Kidney tubule cell (primary cell): ENCODE data around the gene HSFX3.
"Not testable (repeated sequence)": the region's sequence is repeated elsewhere in the genome, so short reads cannot be mapped to it uniquely, and the experiment has no call there.

Experiments
- DNase-seq: peaks from one replicate; pipeline ENCODE4 v3.0.0-alpha.2; 2018; ENCODE audit warnings: low spot score

HSFX3 gene

DNA sequence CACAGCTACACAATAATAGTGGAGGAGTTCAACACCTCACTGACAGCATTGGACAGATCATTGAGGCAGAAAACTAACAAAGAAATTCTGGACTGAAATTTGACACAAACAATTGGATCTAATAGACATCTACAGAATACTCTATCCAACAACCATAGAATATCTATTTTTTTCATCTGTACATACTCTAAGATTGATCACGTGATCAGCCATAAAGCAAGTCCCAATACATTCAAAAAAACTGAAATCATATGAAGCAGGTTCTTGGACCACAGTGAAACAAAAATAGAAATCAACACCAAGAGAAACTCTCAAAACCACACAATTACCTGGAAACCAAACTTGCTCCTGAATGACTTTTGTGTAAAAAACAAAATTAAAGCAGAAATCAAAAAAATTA, 32.4 kb downstream of the HSFX3 start:
- DNase-seq = no peak

DNA sequence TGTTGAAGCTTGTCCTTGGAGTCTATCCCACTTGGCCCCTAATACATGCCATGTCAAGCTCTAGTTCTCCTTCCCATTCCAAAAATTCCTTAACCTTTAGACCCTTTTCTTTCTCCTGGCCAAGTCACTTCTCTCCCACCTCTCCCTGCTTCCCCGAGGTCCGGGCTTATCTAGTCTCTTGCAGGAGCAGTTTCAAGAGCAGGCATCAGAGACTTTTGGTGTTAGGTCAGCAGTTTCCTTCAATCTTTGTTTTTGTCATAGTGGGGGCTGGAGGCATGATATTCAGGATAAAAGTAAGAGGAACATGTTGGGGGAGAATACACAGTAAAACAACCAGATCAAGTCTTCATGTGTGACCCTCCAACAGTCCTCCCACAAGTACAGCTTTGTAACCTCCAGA, 33.1 kb downstream of the HSFX3 start:
- DNase-seq = no peak

DNA sequence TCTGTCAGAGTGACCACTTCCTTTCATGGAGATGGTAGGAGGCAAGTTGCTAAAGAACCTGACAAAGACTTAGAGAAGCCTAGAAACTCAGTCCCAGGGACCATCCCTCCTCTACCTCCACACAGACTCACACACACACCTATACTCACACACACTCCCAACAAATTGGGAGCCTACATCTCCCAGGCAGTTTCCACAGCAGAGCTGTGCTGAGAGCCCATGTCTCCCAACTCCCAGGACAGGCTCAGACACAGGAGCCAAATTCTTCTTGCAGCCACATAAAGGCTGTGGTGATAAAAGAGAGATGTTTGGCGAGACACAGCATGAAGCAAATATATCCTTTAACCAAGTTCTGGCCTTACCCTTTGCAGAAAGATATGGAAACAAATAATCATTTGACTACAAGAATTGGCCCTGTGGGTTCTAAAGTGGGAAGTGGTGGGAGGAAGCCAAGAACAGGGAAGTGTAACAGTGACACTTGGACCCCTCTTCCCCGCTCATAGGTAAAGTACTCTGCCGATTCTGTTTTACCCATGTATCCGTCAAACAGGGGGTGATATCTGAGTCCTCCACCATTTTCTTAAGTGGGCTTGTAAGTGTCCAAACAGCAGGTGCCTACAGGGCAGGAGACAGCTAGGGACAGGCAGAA, 33.6 kb downstream of the HSFX3 start:
- DNase-seq = no peak

DNA sequence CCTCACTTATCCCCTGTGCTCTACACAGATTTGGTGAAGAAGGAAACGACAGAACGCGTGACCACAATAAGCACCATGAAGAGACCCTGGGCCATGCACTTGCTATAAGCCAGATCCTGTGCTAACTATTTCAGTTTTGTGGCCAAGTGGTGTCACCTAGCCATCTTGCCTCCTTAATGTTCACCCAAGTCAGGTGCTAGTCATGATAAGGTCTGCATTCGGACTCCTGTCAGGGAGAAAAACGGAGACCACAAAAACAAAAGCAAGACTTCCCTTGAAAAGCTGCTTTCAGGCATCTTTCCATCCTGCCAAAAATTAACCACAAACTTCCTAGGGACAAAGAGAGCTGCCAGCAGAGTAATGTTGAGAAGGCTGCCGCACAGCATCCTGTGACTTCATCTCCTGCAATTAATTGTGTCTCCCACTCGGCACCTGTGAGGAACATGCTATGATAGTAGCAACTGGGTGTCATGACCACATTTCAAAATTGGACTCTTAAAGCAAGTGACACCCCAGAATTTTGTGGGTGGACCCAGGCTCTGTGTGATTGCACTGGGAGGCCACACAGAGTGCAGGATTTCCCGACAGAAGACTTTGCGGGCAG, 35.8 kb downstream of the HSFX3 start:
- no peak for DNase-seq

DNA sequence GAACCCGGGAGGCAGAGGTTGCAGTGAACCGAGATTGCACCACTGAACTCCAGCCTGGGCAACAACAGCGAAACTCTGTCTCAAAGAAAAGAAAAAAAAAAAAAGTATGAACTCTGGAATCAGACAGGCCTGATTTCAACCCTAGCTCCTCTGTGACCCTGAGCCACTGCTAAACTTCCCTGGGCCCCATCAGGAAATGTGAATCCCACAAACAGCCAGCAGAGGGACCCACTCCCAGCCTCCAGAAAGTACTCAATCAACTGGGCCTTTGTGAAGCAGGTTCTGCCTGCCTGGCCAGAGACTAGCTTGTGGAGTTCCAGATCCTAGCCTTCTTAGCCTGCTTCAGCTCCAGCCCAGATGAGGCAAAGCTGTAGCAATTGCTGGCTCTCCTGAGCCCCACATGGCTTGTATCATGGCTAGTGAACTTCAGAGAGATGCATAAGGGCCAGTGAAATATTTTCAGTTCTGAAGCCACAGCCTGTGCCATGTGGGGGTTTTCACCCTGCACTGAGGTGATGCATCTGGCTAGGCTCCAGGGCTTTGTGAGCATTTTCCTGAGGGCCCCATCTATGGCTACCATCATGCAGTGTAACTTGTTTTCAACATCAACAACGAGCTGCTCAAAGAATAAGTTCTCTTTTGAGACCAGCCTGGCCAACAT, 37.4 kb downstream of the HSFX3 start:
- peak; percentile 63 for DNase-seq

DNA sequence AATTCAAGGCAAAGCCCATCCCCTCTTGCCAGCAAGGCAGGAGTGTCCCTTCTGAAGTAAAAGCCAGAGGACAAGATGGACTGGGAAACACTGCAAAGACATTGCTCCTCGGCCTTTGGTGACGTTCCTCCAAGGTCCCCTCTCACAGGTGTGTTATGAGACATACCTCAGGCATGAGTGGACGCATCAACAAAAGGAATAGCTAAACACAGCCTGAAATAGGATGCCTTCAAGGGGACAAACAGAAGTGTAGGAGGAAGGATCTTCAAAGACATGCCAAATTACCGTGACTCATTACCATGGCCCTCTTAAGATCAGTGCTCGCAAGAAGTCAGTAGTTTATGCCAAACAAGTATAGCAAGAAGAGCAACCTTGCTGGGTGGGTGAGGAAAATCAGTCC, 38.6 kb downstream of the HSFX3 start:
- DNase-seq = peak; percentile 71

DNA sequence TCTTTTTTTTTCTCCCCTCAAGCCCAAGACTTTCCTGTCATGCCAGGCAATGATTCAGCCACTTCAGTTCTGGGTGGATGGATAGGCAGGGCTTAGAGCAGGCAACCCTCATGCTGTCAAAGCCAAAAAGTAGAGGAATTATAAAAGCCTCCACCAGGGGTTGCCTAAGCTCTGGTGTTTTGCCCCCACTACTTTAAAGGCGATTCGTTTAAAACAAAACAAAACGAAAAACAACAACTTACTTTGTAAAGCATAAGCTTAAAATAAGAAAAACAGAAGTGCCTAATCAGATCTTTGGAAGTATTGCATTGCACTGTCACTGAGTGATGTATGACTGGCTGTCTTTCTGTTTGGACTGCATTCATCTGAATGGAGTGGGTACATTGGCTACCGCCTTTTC, 39.3 kb downstream of the HSFX3 start:
- peak; percentile 46 for DNase-seq

DNA sequence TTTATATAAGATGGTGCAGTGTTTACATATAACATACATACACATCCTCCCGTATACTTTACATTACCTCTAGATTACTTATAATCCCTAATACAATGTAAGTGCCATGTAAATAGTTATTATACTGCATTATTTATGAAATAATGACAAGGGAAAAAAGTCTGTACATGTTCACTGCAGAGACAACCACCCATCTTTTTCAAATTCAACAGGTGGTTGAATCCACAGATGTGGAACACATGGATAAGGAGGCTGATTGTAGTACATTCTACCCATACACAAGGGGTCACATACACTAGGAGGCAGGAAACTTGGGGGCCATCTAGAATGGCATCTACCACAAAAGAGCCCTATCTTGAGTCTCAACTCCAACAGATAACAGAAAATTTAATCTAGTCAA, 41.3 kb downstream of the HSFX3 start:
- no peak for DNase-seq

DNA sequence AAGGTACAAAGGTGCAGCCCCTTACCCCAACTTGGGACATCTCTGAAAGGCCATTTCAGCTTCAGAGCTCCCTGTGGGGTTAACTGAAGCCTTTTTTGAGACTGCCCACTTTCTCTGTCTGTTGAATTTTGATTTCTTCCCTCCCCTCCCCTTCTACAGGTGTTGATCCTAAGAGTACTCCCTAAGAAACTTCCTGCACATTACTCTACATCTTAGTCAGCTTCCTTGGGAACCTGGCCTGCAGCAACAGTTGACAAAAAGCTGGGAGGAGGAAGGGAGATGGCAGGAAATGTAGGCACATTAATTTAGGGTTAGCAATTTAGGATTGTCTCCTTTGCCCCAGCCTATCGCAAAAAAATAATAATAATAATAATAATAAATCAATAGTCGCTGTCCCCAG, 43.4 kb downstream of the HSFX3 start:
- peak; percentile 64 for DNase-seq

DNA sequence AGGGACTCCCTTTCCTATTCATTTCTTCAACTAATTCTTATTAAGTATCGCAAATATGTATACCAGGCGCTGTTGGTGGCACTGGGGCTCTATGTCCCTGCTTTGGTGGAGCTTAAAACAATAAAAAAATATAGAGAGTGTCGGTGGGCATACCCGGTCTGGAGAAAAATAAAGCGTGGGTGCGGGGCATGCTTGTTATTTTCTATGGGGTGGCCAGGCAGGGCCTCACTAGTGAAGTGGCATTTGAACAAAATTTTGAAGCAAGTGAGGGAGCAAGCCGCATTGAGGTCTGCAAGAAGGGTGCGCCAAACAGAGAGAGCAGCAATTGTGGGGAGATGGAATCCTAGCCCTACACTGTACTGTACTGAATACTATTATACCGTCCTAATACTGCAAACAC, 44.1 kb downstream of the HSFX3 start:
- DNase-seq = no peak

DNA sequence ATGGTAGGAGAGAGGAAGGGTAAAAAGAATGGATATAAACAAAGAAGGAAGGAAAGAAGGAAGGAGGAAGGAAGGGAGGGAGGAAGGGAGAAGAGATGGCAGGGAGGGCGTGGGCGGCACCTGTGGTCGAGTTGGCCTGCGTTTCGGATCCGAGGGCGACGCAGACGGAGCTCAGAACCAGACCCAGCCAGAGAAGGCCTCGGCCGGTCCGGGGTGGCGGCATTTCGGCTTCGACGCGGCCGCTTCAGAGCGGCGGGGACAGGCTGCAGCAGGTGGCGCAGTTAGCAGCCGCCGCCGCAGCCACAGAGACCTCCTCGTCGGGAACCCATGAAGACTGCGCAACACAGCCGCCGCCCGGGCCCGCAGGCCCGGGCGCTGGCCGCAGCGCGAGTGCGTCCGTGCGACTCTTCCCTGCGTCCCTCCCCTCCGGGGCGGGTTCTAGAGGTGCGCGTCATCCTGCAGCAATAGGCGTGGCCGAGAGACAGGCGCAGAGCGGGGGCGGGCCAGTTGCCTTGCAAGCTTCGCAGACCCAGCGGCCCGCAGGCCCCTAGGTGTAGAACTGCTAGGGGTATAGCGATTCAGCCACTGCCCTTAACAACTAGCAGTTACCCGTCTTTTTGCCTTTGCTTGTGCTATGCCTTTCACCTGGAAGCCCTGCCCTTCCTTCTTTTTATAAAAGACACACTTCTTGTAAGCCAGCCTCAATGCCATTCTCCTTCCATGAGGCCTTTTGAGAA, 44.6 kb downstream of the HSFX3 start, which contains the start of gene IDS:
TSS of gene IDS (minus strand) at position 392 of the 737 bp plus-strand sequence. CDS start at position 223, 169 bp downstream.
- peak; percentile 89 for DNase-seq

DNA sequence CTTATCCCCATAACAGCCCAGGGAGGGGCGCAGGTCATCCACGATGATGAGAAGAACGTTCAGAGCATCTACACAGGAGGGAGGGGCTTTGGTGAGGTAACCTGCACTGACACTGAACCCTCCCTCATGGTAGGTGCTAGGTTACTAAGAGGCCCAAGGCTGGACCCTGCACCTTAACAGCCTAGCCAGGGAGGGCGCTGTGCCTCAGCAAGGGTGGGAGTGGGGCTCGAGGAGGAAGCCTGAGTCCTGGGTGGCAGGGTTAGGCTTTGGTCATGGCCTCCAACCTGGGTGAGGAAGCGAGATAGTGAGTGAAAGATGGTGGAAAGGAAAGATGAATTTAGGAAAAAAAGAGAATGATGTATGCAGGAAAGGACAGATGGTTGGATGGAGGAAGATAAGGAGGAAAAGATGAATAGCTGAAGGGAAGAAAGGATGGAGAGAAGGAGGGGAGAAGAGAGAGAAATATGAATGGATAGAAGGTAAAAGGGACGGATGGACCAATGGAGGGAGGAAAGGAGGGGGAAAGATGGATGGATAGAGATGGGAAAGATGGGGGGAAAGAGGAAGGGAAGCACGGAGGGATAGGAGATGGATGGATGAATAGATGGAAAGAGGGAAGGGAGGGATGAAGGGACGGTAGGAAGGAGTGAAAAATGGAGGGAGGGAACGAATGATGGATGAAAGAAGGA, 45.4 kb downstream of the HSFX3 start:
- peak; percentile 53 for DNase-seq

DNA sequence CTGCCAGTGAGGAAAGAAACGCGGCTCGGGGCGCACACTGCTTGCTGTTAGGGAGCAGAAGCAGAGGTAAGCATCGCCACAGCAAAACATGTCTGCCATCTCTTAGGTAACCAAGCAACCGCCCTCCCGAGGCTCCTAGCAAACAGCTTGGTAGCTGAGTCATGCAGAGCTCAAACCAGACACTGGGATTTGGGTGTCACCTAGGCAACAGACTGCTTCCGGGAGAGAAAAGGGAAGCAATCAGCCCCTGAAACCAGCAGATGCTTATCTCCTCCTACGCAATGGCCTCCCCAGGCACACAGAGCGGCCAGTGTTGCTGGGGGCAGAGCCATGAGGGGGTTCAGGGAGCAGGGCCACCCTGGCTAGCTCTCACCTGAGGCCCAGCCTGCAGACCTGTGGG, 46.3 kb downstream of the HSFX3 start:
- peak; percentile 66 for DNase-seq

DNA sequence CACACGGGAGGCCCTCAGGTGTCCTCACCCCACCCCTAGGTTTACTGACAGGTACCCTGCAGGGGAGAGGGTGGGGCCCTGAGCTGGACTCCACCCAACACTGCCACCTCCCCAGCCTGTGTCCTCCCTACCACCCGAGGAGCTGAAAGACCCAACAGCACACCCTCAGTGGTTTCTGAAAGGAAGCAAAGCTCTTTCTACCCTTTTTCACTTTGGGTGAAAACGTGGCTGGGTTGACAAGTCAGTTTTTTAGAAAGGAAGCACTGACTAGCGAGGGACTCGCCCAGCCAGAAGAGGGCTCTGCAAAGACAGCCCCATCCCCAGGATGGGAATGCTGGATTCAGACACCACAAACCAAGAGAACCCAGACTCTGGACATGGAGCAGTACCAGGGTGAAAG, 46.8 kb downstream of the HSFX3 start:
- DNase-seq = not testable (repeated sequence)

DNA sequence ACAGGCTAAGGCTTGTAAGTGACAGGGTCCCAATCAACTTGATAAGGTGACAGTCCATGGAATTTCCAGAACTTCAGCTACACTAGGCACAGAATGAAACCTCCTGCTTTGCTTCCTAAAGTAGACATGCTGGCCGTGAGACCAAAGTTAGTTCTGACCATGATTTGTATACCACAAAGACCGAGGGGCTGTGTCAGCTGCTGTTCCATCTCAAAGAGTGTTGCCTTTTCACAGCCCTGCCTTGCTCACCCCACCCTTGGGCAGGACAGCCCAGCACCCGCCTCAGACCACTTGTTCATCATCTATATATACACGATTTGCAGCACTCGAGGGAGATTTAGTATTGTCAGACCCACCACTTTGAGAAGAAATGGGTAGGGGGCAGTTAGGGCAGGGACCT, 50.0 kb downstream of the HSFX3 start:
- DNase-seq = no peak

DNA sequence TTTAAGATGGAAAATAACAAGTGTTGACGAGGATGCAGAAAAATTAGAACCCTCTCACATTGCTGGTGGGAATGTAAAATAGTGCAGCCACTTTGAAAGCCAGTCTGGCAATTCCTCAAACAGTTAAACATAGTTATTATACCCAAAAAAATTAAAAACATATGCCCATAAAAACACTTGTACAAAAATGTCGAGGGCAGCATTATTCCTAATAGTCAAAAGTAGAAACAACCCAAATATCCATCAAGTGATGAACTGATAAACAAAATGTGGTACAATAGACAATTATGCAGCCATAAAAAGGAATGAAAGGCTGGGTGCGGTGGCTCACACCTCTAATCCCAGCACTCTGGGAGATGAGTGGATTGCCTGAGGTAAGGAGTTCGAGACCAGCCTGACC, 51.0 kb downstream of the HSFX3 start:
- no peak for DNase-seq
